Measurements from ENCODE around the gene SYNC. TPM values are rescaled to one million over a fixed set of nuclear protein-coding genes. Genes with fewer than 3 reads are reported as not detected.

SYNC gene
- total and polyA plus RNA-seq, 10 of the 15 experiments (the other 5 are each of a cell fraction or from before 2014, with no cell fraction given) = 0.04 to 0.12 (median 0.05) TPM; not detected in 7

DNA sequence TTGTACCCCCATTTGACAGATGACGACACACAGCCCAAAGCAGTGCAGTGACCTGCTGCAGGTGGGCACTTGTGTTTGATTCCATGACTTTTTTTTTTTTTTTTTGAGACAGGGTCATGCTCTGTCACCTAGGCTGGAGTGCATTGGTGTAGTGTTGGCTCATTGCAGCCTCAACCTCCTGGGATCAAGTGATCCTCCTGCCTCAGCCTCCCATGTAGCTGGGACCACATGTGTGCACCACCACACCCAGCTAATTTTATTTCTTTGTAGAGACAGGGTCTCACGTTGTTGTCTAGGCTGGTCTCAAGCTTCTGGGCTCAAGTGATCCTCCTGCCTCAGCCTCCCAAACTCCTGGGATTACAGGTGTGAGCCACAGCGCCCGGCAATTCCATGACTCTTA, 14.9 kb upstream of the SYNC start:
- Histone ChIP-seq H3K9me3 (replicated peaks; ENCODE audit: control insufficient read depth, insufficient read depth, low read length) (no peaks in the 10 kb centered on the region), H3K79me2 (ENCODE audit: control insufficient read depth, insufficient read depth, low read length) (no peaks in the 10 kb centered on the region), H3K4me3 (no peak overlapping the region), H3K27ac (ENCODE audit: control insufficient read depth, insufficient read depth) (no peak overlapping the region), H3K27me3 (replicated peaks in 1 of 2; ENCODE audit: control insufficient read depth in 2 of 2, insufficient read depth in 2 of 2, low read length in 1 of 2) (no peaks in the 10 kb centered on the region), H3K4me2 (ENCODE audit: control insufficient read depth, insufficient read depth) (no peak overlapping the region), H4K20me1 (ENCODE audit: control insufficient read depth, insufficient read depth) (no peaks in the 10 kb centered on the region), H3K9ac (ENCODE audit: control insufficient read depth, insufficient read depth, low read length) (no peak overlapping the region), H2AFZ (ENCODE audit: control insufficient read depth, low read depth, low read length) (no peak overlapping the region), H3K36me3 (ENCODE audit: control insufficient read depth in 2 of 2, insufficient read depth in 2 of 2, low read length in 1 of 2) (no peaks in the 10 kb centered on the region), H3K4me1 (ENCODE audit: control insufficient read depth, insufficient read depth, low read length) (0 out of 2 replicates have a peak, but pooled peaks cover 4% of the 10 kb centered on the region)
- TF ChIP-seq NBN (IDR thresholded peaks at IDR 0.05) = no peak
- ChIA-PET POLR2A (interaction anchor here (0.6 to 1.0 kb wide), 2 partner anchors 16 to 28 kb away, joined by 3 to 4 read pairs; no protein-coding TSS in a partner anchor), CTCF (interaction anchor here (1.0 to 8.2 kb wide), 3 partner anchors 57 to 199 kb away, joined by 3 to 163 read pairs (median 4); no protein-coding TSS in a partner anchor), RAD21 (ENCODE audit: unreplicated experiment) (no interaction called here), SMC1A (ENCODE audit: uncharacterized antibody, unreplicated experiment) (interaction anchor here (1.2 kb wide), 1 partner anchor 14 kb away, joined by 3 read pairs; no protein-coding TSS in a partner anchor)
- DNase-seq (ENCODE audit: low read depth, low spot score) (no peak), FAIRE-seq (no peak), ATAC-seq (no peak)
- WGBS (ENCODE audit: insufficient coverage, insufficient replicate concordance, low lambda C conversion rate, missing lambda C conversion rate) = 61% methylated on average over 4 of the region's 4 CpGs
- no TSS peak for BruUV-seq (replicated peaks)
- in situ Hi-C loops (cut with MboI) = no loop called here
- intact Hi-C loops (cut with micrococcal nuclease; ENCODE audit: unreplicated experiment) = no loop called here

GRCh38 chr1:32716312-32717148, 14.0 kb upstream of the SYNC start:
- intact Hi-C loops (cut with micrococcal nuclease; ENCODE audit: unreplicated experiment) = no loop called here
- ChIA-PET POLR2A (interaction anchor here (0.7 kb wide), 1 partner anchor 33 kb away, joined by 3 read pairs; no protein-coding TSS in a partner anchor), RAD21 (ENCODE audit: unreplicated experiment) (interaction anchor here (1.0 kb wide), 1 partner anchor 196 kb away, joined by 3 read pairs; no protein-coding TSS in a partner anchor), CTCF (interaction anchor here (1.0 to 8.2 kb wide), 4 partner anchors 17 to 316 kb away, joined by 3 to 163 read pairs (median 3); no protein-coding TSS in a partner anchor), SMC1A (ENCODE audit: uncharacterized antibody, unreplicated experiment) (interaction anchor here (1.0 to 1.6 kb wide), 3 partner anchors 12 to 156 kb away, joined by 3 to 5 read pairs (median 3); no protein-coding TSS in a partner anchor)
- 0 out of 2 replicates have a peak, but pooled peaks cover 4% of the 10 kb centered on the region for H3K4me1 ChIP-seq (ENCODE audit: control insufficient read depth, insufficient read depth, low read length)
- peak; percentile 87 for ATAC-seq
- H3K9me3 ChIP-seq (replicated peaks; ENCODE audit: control insufficient read depth, insufficient read depth, low read length) = no peaks in the 10 kb centered on the region
- FAIRE-seq = peak; percentile 54
- H2AFZ ChIP-seq (ENCODE audit: control insufficient read depth, low read depth, low read length) = peak overlapping the region; percentile 67
- no peaks in the 10 kb centered on the region for H4K20me1 ChIP-seq (ENCODE audit: control insufficient read depth, insufficient read depth)
- no peaks in the 10 kb centered on the region for H3K27me3 ChIP-seq (replicated peaks in 1 of 2; ENCODE audit: control insufficient read depth in 2 of 2, insufficient read depth in 2 of 2, low read length in 1 of 2)
- H3K4me3 ChIP-seq = no peak overlapping the region
- H3K36me3 ChIP-seq (ENCODE audit: control insufficient read depth in 2 of 2, insufficient read depth in 2 of 2, low read length in 1 of 2) = no peaks in the 10 kb centered on the region
- TF ChIP-seq BHLHE40 (IDR thresholded peaks at IDR 0.05; ENCODE audit: borderline replicate concordance in 1 of 2, low read depth in 2 of 2, low read length in 1 of 2) (peak in 1 of 2 experiments; percentile 21; a peak in 1 of 4 replicates), CHD2 (IDR thresholded peaks at IDR 0.05; ENCODE audit: borderline replicate concordance, low read depth, low read length) (0 out of 2 replicates have a peak, but pooled peaks have one; percentile 57), MTA3 (IDR thresholded peaks at IDR 0.05; ENCODE audit: borderline replicate concordance, low read length) (no peak), IKZF1 (conservative IDR thresholded peaks at IDR 0.05) (0 out of 2 replicates have a peak, but pooled peaks have one; percentile 25)
- WGBS (ENCODE audit: insufficient coverage, insufficient replicate concordance, low lambda C conversion rate, missing lambda C conversion rate) = 7% methylated on average over 9 of the region's 9 CpGs
- H3K9ac ChIP-seq (ENCODE audit: control insufficient read depth, insufficient read depth, low read length) = no peak overlapping the region
- no peak for DNase-seq (ENCODE audit: low read depth, low spot score)
- no peaks in the 10 kb centered on the region for H3K79me2 ChIP-seq (ENCODE audit: control insufficient read depth, insufficient read depth, low read length)
- in situ Hi-C loops (cut with MboI) = no loop called here
- no peak overlapping the region for H3K27ac ChIP-seq (ENCODE audit: control insufficient read depth, insufficient read depth)
- BruUV-seq (replicated peaks) = no TSS peak
- peak overlapping the region; percentile 27; the same call in 1 of the 2 replicates for H3K4me2 ChIP-seq (ENCODE audit: control insufficient read depth, insufficient read depth)

Data from GM12878 (cell line).